Posterior cingulate gyrus (tissue), 11 donors: ENCODE data around the gene RND1.

Source experiments
- DNase-seq, 10 donors: peaks; one replicate each; pipeline versions ENCODE4 v3.0.0 to v3.0.0-alpha.2; 2020 to 2021; ENCODE audit warnings: mixed read lengths in 3 of 10
- intact Hi-C: fragments of 100-400 bp; cut with DNase I; formaldehyde crosslinking; loops from one replicate; pipeline ENCODE4 v1.15.1; 2023

RND1 gene

GRCh38 chr12:48831257-48831656 lies 34.4 kb downstream of the RND1 start:
- DNase-seq: peak in 1 of 10 donors; percentile 10
- intact Hi-C loops: no loop called here

GRCh38 chr12:48828841-48829575 lies 36.7 kb downstream of the RND1 start:
- intact Hi-C loops: no loop called here
- DNase-seq: peak in 2 of 10 donors; percentile 47 to 62

- intact Hi-C loops: no loop called here
- DNase-seq: peak in 2 of 10 donors; percentile 49 to 62
Measured at GRCh38 chr12:48828293-48828692, 37.4 kb downstream of the RND1 start.

- DNase-seq: peak in 2 of 10 donors; percentile 80 to 83
- intact Hi-C loops: no loop called here
Measured at GRCh38 chr12:48827513-48828096, 38.1 kb downstream of the RND1 start.

GRCh38 chr12:48827026-48827425 lies 38.6 kb downstream of the RND1 start:
- peak in 1 of 10 donors; percentile 34 for DNase-seq
- intact Hi-C loops: no loop called here

GRCh38 chr12:48826209-48826855 lies 39.3 kb downstream of the RND1 start:
- peak in 2 of 10 donors; percentile 45 to 65 for DNase-seq
- intact Hi-C loops: no loop called here

DNA sequence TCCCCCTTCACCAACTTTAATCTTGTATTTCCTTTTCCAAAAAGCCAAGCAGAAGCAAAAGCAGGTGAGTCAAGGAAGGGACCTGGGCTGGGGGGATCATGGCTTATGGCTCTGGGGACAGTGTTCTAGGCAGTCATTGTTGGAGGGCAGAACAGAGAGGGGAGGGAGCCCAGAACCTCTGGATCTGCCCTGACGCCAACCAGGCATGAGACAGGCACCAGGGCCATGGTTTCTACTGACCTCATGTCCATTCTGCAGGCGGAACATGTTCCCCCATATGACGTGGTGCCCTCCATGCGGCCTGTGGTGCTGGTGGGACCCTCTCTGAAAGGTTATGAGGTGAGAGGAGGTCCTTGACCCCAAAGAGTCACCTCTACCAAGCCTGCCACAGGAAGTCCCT lies 40.8 kb downstream of the RND1 start:
- peak in 2 of 10 donors; percentile 35 to 58 for DNase-seq
- intact Hi-C loops: no loop called here

DNA sequence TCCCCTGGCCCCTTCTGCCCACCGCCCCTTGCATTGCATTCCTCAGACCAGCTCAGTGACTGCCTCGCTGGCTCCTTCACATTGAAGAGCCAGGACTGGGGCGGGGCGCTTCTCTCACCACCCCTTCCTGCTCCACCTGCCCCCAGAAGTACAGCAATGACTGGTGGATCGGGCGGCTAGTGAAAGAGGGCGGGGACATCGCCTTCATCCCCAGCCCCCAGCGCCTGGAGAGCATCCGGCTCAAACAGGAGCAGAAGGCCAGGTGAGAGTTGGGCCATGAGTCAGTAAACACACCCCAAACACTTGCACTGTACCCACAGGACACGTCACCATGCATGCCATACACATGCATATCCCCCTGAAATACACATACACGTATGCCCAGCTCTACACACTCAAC lies 41.6 kb downstream of the RND1 start:
- peak in 2 of 10 donors; percentile 59 to 72 for DNase-seq
- intact Hi-C loops: no loop called here

GRCh38 chr12:48823281-48823680 lies 42.4 kb downstream of the RND1 start:
- DNase-seq: peak in 2 of 10 donors; percentile 61 to 62
- intact Hi-C loops: no loop called here

DNA sequence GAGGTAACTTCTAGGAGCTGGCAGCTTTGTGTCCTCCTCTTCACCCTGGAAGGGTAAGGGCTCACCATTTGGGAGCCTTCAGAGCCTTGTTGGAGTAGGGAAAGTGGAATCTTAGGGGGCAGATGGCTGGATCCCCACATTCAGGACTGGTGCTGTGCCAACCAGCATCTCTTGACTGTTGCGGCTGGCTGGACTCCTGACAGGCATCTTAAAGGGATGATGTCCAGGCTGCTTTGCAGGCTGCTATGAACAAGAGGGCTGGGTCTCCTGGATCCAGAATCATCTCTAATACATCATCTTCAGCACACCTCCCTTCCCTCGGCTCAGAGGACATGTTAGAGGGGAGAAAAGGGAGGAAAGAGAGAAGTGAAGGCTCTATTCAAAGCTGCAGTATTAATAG lies 43.0 kb downstream of the RND1 start:
- intact Hi-C loops: no loop called here

DNA sequence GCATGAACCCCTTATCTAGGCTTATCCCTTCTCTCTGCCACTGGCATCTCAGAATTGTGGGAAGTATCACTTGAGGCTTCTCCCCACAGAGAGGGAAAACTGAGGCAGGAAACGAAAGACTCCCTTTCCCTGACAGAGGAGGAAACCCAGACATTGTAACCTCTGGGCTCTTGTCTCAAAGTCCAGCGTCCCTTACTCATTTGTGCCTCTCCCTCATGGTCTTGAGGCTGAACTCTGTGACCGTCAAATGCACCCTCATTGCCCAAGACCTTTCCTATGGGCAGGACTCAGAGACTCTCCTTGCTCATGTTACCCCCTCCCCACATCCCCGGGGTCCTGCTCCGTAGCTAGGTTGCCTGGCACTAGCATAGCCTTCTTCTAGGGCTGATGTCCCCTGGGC lies 43.5 kb downstream of the RND1 start:
- no peak for DNase-seq
- intact Hi-C loops: no loop called here

More for the DNA sequence above, 43.0 kb downstream of the RND1 start:
- peak in 1 of 10 donors; percentile 56 for DNase-seq

DNA sequence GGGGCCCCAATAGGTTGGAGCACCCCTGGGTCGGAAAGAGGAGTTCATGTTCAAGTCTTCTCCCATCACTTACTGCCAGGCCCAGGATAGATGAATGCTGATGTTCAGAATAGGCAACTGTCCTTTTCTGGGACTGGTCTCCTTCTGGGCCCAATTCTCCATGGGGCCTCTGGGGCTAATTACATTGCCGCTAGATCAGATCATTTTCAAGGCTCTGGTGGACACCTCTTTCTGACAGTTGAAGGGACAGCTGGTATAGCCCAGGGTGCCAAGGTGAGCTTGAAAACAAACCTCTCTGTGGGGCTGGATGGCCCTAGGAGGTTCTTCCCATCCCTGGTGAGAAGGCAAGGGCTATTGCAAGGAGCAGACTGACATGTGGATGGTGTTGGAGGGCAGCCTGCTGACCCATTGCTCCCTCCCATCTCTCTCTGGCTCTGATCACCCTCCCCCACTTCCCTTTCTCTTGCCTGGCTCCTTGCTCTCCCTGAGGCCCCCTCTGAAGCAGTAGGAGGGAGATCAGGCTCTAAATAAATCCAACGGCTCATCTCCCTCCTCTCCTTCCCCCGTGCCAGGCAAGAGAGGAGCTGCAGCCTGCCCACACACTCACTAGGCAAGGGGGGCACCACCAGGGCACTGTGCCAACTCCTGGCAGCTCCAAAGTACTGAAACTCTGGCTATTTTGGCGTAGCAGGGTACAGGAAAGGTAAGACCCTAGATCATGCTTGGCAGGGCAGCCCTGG lies 45.5 kb downstream of the RND1 start:
- intact Hi-C loops: no loop called here
- DNase-seq: peak in 1 of 10 donors; percentile 88

DNA sequence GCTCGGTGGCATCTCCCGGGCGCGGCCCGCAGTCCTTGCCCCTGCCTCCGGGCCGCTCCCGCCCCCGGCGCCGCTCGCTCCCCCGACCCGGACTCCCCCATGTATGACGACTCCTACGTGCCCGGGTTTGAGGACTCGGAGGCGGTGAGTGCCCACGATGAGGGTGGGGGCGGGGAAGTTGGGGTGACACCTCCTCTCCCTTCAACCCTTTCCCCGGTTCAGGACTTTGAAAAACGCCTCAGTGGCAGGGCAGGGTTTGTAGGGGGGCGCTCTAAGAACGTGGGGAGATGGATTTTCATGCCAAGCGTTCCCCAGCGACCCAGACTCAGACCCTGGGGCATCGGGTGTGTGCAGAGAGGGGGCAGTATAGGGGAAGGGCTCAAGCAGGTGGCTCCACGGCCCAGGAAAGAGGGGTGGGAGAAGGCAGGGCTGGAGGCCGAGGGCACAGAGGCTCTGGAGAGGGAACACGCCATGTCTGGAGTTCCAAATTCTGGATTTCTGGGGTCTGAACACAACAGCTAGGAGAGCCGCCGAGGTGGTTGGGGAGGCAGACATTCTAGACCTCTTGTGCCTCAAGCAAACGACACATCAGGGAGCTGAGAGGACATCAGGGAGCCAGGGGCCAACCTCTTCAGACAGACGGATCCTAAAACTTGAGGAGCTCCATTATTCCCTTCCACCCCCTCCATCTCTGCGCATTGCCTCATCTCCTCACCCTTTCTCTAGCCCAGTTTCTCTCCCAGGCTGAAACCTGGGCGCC lies 46.7 kb downstream of the RND1 start:
- DNase-seq: no peak

GRCh38 chr12:48817873-48818830 lies 47.5 kb downstream of the RND1 start, which contains the start of gene CACNB3:
CACNB3 (plus strand) TSS chr12:48818496; CDS start chr12:48818930, 434 bp downstream.
- peak in 9 of 10 donors; percentile 47 to 94 (median 70) for DNase-seq
- intact Hi-C loops: no loop called here

More for the DNA sequence above, 46.7 kb downstream of the RND1 start:
- intact Hi-C loops: no loop called here

DNA sequence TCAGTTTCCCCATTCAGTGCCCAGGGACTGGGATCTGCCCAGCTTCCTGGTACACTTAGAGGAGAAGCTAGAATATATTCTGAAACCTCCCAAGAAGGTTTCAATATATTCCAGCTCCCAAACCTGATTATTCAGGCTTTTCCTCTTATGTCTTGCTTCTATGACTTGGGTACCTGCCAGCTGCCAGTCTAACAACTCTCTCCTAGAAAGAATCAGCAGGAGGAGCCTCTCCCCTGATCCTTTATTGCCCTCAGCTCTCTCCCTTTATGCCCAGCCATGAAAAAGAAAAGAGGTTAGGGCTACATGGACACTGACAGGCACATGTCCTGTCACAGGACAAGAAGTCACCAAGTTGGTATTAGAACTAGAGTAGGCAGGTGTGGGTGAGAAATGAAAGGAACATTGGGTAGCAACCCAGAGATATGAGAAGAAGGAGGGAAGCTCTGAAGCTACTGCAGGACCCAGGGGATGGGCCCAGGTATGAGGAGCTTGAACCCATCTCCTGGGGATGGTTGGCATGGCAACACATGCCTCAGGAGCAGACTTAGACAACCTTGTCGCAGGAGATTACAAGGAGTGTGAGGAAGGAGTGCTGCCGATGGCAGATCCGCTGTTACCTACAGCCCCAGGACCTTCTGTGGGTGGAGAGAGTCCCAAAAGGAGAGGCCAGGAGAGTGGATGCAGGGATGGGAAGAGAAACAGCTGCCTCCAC lies 49.4 kb downstream of the RND1 start:
- intact Hi-C loops: no loop called here
- DNase-seq: no peak

GRCh38 chr12:48815126-48816110 lies 50.3 kb downstream of the RND1 start:
- intact Hi-C loops: no loop called here
- DNase-seq: peak; percentile 33 to 95 (median 66)
